Left lung (tissue), 10 donors: ENCODE data around the gene NLN. TPM values are rescaled to one million over a fixed set of nuclear protein-coding genes. Genes with fewer than 3 reads are reported as not detected.
"Not testable (repeated sequence)": the region's sequence is repeated elsewhere in the genome, so short reads cannot be mapped to it uniquely, and the experiment has no call there.

ENCODE experiments used
- ATAC-seq: fragments of 200-7000 bp; cut with Tn5 transposase; one replicate; pipeline ENCODE4 v1.9.1; 2020; ENCODE audit warnings: moderate library complexity
- DNase-seq, 4 donors: peaks; one replicate each; pipeline ENCODE4 v3.0.0-alpha.2; 2013 to 2020
- H3K27ac ChIP-seq, 2 donors: fragments of 200-600 bp; sonication (generic) in 1 of 2; one replicate each; pipeline versions ENCODE4 v1.5.0 to v1.8.0; 2020 to 2021
- H3K27me3 ChIP-seq, 2 donors: fragments of 200-600 bp; sonication (generic) in 1 of 2; one replicate each; pipeline versions ENCODE4 v1.5.0 to v1.8.0; 2020 to 2021
- H3K36me3 ChIP-seq, 2 donors: fragments of 200-600 bp; sonication (generic) in 1 of 2; one replicate each; pipeline versions ENCODE4 v1.5.0 to v1.8.0; 2020 to 2021
- H3K4me1 ChIP-seq, 2 donors: fragments of 200-600 bp; one replicate each; pipeline ENCODE4 v1.8.0; 2021
- H3K4me3 ChIP-seq, 2 donors: fragments of 200-600 bp; sonication (generic) in 1 of 2; one replicate each; pipeline versions ENCODE4 v1.5.0 to v1.8.0; 2020 to 2021; ENCODE audit warnings: mild to moderate bottlenecking in 1 of 2
- H3K9me3 ChIP-seq, 2 donors: fragments of 200-600 bp; sonication (generic) in 1 of 2; one replicate each; pipeline versions ENCODE4 v1.5.0 to v1.8.0; 2020 to 2021
- intact Hi-C, 2 donors: fragments of 100-400 bp; cut with DNase I; formaldehyde crosslinking; loops; one replicate each; pipeline versions ENCODE4 v1.11.2 to v1.14.2; 2022
- polyA plus RNA-seq, 6 donors: library from polyadenylated mRNA; unstranded; fragments of 120-200 nt; gene quantifications; one replicate each; pipeline ENCODE4 v1.2.1, GENCODE V29; 2013; ENCODE audit not compliant: insufficient read length in 6 of 6
- total RNA-seq, 2 donors: library from RNA; stranded (reverse); fragmentation: NEBNext Ultra II Directional; extraction: Animal tissue kit (Norgen Biotek cat#: 25700); gene quantifications; one replicate each; pipeline ENCODE4 v1.2.1, GENCODE V29; 2021
- TF ChIP-seq, protein P1 (sequence below), 2 donors: fragments of 200-600 bp; sonication (generic) in 1 of 2; IDR thresholded peaks; one replicate each; pipeline versions ENCODE4 v1.5.0 to v1.8.0; 2021; ENCODE audit warnings: antibody characterized with exemption in 2 of 2
- donor health status: DM: no; HTN: yes; CAD: no.
- donor health status: DM: no; HTN: no; CAD: no.

Gene NLN
- total and polyA plus RNA-seq, 8 donors: 18.0 to 29.1 (median 22.3) TPM

DNA sequence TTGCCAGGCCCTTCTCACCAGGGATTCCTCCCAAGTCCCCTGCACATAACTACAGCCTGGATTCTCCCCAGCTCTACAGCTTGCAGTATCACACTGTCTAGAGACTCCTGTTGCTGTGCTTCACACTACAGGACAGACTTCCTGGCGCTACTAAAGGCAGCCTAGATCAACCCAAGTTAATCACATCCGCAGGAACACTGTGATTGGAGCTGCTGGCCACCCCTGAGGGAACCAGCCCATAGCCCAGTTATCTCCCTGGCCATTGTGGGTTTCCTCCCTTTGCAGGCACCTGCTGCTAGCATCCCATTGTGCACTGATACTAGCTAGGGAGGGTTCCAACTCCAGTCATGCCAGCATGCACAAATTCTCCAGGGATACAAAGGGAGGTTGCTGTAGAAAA lies 53.5 kb downstream of the NLN start:
- intact Hi-C loops: no loop called here
- H3K9me3 ChIP-seq: no peaks in the 10 kb centered on the region
- peaks cover 3 to 12% of the 10 kb centered on the region in 2 donors for H3K4me1 ChIP-seq
- TF ChIP-seq, protein P1, sequence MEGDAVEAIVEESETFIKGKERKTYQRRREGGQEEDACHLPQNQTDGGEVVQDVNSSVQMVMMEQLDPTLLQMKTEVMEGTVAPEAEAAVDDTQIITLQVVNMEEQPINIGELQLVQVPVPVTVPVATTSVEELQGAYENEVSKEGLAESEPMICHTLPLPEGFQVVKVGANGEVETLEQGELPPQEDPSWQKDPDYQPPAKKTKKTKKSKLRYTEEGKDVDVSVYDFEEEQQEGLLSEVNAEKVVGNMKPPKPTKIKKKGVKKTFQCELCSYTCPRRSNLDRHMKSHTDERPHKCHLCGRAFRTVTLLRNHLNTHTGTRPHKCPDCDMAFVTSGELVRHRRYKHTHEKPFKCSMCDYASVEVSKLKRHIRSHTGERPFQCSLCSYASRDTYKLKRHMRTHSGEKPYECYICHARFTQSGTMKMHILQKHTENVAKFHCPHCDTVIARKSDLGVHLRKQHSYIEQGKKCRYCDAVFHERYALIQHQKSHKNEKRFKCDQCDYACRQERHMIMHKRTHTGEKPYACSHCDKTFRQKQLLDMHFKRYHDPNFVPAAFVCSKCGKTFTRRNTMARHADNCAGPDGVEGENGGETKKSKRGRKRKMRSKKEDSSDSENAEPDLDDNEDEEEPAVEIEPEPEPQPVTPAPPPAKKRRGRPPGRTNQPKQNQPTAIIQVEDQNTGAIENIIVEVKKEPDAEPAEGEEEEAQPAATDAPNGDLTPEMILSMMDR (IDR thresholded peaks at IDR 0.05): no peak
- no peak overlapping the region for H3K4me3 ChIP-seq
- no peak overlapping the region for H3K27ac ChIP-seq
- H3K36me3 ChIP-seq: peaks cover 0 to 6% of the 10 kb centered on the region in 2 donors
- no peaks in the 10 kb centered on the region for H3K27me3 ChIP-seq
- DNase-seq (no peak), ATAC-seq (no peak)

DNA sequence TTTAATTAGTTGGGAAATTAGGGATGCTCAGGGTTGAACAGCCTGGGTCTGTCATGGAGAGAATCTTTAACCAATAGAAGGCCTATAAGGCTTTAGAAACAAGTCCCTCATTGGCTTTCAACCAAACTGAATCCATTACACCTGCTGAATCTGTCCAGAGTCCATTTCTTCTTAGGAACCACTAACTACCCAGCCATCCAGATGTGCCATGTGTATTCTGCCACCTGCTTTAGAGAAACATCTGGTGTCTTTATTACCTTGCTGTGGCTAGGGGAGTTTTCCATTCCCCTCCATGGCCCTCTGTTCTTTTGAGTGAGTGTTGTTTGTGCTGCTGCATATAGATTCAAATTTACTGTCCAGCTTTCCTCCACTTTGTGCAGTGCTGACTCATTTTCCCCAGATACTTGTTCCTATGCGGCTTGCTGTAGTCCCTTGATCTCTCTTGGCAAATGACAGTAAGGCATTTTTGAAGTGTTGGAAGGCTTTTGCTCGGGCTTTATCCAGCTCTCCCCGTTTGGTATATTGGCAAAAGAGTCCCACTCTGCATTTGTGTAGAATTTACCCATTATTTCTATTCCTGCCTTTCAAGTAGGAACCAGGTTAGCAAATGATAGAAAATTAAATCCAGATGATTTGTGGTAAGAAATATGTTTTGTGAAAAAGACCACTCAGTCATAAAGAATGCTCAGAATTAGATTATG lies 54.6 kb downstream of the NLN start:
- Histone ChIP-seq H3K27ac (no peak overlapping the region), H3K9me3 (no peaks in the 10 kb centered on the region), H3K36me3 (peaks cover 0 to 17% of the 10 kb centered on the region in 2 donors), H3K27me3 (no peaks in the 10 kb centered on the region), H3K4me3 (no peak overlapping the region), H3K4me1 (peaks cover 3 to 12% of the 10 kb centered on the region in 2 donors)
- intact Hi-C loops: no loop called here
- DNase-seq (no peak), ATAC-seq (no peak)
- TF ChIP-seq, protein P1 (IDR thresholded peaks at IDR 0.05): no peak

DNA sequence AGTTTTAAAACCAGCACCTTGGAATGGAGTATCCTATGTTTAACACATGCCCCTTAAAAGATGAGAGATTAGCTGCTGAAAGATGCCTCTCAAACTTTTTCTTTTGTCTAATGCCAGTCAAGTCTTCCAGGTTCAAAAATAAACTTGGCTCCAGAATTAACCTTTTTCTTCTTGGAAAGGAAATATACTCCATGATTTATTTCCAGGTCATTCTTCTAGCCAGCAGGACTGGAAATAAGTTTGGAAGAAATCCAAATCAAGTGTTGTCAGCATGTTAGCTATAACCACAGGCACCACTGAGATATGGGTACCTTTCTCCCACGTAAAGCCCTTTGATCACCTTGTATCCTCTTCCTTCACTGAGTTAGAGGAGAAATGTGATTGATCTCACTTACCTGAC lies 56.1 kb downstream of the NLN start:
- TF ChIP-seq, protein P1 (IDR thresholded peaks at IDR 0.05): no peak
- Histone ChIP-seq H3K27ac (no peak overlapping the region), H3K9me3 (no peaks in the 10 kb centered on the region), H3K27me3 (no peaks in the 10 kb centered on the region), H3K4me1 (peaks cover 3 to 12% of the 10 kb centered on the region in 2 donors), H3K36me3 (peaks cover 0 to 31% of the 10 kb centered on the region in 2 donors), H3K4me3 (no peak overlapping the region)
- no peak for ATAC-seq
- DNase-seq: no peak
- intact Hi-C loops: no loop called here

DNA sequence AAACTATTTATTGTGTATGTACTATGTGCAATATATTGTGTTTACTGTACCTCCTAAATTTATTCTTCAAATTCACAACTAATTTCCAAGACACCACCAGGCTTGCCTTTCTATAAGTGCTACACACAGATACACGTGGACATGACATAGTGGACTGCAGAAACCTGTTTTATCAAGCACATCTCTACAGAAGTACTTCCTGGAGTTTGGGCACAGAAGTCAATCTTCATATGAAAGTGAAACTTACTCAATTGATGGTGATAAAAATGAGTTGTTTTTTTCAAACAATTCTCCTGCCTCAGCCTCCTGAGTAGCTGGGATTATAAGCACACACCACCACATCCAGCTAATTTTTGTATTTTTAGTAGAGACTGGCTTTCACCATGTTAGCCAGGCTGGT lies 57.6 kb downstream of the NLN start:
- Histone ChIP-seq H3K9me3 (no peaks in the 10 kb centered on the region), H3K4me3 (no peak overlapping the region), H3K27me3 (no peaks in the 10 kb centered on the region), H3K36me3 (peaks cover 0 to 31% of the 10 kb centered on the region in 2 donors), H3K4me1 (peaks cover 0 to 5% of the 10 kb centered on the region in 2 donors), H3K27ac (no peak overlapping the region)
- peak; percentile 26 for ATAC-seq
- TF ChIP-seq, protein P1 (IDR thresholded peaks at IDR 0.05): no peak
- intact Hi-C loops: no loop called here
- DNase-seq: no peak

DNA sequence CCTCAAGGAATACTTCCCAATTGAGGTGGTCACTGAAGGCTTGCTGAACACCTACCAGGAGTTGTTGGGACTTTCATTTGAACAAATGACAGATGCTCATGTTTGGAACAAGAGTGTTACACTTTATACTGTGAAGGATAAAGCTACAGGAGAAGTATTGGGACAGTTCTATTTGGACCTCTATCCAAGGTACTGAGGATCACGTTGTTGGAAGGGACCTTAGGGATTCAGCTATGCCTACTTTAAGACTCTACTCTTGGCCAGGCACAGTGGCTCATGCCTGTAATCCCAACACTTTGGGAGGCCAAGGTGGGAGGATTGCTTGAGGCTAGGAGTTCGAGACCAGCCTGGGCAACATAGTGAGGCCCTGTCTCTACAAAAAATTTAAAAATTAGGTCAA lies 66.3 kb downstream of the NLN start:
- H3K27ac ChIP-seq, ATAC-seq, H3K4me3 ChIP-seq, intact Hi-C loops, H3K9me3 ChIP-seq, H3K4me1 ChIP-seq, H3K27me3 ChIP-seq, DNase-seq: not testable (repeated sequence)
- H3K36me3 ChIP-seq: peaks cover 0 to 25% of the 10 kb centered on the region in 2 donors
